ENCODE measurements around the gene HOXB7.

DNA sequence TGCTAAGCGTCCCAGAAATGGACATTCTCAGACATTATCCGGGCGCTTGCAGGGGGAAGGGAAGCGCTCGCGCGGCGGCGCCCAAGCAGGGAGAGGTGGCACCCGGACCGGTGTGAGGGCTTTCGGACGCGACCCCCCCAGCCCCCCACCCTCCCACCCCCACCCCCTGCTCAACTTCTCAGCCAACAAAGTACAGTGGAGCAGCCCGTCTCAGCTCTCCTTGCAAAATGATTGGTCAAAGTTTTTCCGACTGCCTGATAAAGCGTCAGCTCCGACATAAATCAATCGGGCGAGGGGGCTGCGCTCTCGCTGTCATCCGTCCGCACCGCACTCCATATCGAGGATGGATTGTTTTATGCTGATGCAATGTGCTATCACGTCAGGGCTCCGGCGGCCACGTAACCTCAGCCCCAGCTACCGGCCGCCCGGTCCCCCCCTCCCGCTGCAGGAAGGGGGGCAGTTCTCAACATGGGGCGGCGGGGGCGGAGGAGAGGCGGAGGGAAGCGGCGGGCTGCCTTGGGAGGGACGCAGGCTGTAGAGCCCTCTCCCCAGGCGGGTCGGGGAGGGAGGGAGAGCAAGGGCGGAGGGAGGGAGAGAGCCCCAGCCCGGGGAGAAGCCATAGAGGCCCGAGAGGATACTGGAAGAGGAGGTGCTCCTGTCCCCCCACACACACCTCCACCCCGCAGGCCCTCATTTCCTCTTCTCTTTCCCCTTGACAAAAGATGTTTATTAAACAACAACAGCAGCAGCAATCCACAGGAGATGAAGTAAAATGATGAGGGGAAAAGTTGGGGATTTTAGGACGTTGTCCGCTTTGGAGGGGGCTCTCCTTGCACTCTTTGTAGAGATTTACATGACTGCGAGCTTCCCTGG is 15.7 kb upstream of the HOXB7 start, which contains the start of gene HOXB9:
- TF ChIP-seq, protein P1, sequence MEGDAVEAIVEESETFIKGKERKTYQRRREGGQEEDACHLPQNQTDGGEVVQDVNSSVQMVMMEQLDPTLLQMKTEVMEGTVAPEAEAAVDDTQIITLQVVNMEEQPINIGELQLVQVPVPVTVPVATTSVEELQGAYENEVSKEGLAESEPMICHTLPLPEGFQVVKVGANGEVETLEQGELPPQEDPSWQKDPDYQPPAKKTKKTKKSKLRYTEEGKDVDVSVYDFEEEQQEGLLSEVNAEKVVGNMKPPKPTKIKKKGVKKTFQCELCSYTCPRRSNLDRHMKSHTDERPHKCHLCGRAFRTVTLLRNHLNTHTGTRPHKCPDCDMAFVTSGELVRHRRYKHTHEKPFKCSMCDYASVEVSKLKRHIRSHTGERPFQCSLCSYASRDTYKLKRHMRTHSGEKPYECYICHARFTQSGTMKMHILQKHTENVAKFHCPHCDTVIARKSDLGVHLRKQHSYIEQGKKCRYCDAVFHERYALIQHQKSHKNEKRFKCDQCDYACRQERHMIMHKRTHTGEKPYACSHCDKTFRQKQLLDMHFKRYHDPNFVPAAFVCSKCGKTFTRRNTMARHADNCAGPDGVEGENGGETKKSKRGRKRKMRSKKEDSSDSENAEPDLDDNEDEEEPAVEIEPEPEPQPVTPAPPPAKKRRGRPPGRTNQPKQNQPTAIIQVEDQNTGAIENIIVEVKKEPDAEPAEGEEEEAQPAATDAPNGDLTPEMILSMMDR (IDR thresholded peaks at IDR 0.05; ENCODE audit: low read depth, low read length, missing input control) = no peak
- TF ChIP-seq SP1 (IDR thresholded peaks at IDR 0.05) (no peak), EGR1 (IDR thresholded peaks at IDR 0.05; ENCODE audit: low read depth in 2 of 2) (no peak), YY1 (IDR thresholded peaks at IDR 0.05) (no peak), TAF1 (conservative IDR thresholded peaks at IDR 0.05) (no peak), RAD21 (IDR thresholded peaks at IDR 0.05) (no peak), RXRA (IDR thresholded peaks at IDR 0.05) (no peak), GABPA (IDR thresholded peaks at IDR 0.05 in 1 of 2, conservative IDR thresholded peaks at IDR 0.05 in 1 of 2) (no peak), MAX (IDR thresholded peaks at IDR 0.05) (no peak)
- TF ChIP-seq, protein P2, sequence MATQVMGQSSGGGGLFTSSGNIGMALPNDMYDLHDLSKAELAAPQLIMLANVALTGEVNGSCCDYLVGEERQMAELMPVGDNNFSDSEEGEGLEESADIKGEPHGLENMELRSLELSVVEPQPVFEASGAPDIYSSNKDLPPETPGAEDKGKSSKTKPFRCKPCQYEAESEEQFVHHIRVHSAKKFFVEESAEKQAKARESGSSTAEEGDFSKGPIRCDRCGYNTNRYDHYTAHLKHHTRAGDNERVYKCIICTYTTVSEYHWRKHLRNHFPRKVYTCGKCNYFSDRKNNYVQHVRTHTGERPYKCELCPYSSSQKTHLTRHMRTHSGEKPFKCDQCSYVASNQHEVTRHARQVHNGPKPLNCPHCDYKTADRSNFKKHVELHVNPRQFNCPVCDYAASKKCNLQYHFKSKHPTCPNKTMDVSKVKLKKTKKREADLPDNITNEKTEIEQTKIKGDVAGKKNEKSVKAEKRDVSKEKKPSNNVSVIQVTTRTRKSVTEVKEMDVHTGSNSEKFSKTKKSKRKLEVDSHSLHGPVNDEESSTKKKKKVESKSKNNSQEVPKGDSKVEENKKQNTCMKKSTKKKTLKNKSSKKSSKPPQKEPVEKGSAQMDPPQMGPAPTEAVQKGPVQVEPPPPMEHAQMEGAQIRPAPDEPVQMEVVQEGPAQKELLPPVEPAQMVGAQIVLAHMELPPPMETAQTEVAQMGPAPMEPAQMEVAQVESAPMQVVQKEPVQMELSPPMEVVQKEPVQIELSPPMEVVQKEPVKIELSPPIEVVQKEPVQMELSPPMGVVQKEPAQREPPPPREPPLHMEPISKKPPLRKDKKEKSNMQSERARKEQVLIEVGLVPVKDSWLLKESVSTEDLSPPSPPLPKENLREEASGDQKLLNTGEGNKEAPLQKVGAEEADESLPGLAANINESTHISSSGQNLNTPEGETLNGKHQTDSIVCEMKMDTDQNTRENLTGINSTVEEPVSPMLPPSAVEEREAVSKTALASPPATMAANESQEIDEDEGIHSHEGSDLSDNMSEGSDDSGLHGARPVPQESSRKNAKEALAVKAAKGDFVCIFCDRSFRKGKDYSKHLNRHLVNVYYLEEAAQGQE (IDR thresholded peaks at IDR 0.05) = no peak

Data from liver (tissue), 3 donors.